IMR-90 (cell line): Measurements from ENCODE around the gene PAPSS2. TPM values are rescaled to one million over a fixed set of nuclear protein-coding genes. Genes with fewer than 3 reads are reported as not detected.

Source experiments
- ATAC-seq: fragments of 200-7000 bp; cut with Tn5 transposase; 2 replicates; pipeline ENCODE4 v1.9.1; 2020; ENCODE audit warnings: low read depth, mild to moderate bottlenecking, moderate library complexity
- BruUV-seq: library from RNA; stranded (reverse); fragments of 400-500 nt; replicated peaks from 2 replicates; lab custom pipeline; 2021; lab: Mats Ljungman, UMichigan
- CTCF ChIA-PET: fragments of 300-600 bp; formaldehyde crosslinking; extraction: SDS; loops from one replicate; lab custom pipeline; 2021; ENCODE audit warnings: antibody characterized with exemption; lab: Yijun Ruan, JAX
- POLR2A ChIA-PET: fragments of 300-600 bp; sonication (Branson Sonifier 250); formaldehyde crosslinking; loops from one replicate; lab custom pipeline; 2022; ENCODE audit warnings: antibody characterized with exemption; ENCODE audit not compliant: unreplicated experiment; lab: Charles Lee
- DNase-seq: peaks from one replicate; pipeline ENCODE4 v3.0.0; 2013
- H2AFZ ChIP-seq: replicated peaks from 2 replicates; pipeline ENCODE3; 2013; ENCODE audit warnings: low read length, mild to moderate bottlenecking; ENCODE audit not compliant: poor library complexity
- H2AK5ac ChIP-seq: 2 replicates; pipeline ENCODE4 v1.6.1; 2013; ENCODE audit warnings: low read depth, low read length, inconsistent platforms
- H2AK9ac ChIP-seq: replicated peaks from 2 replicates; pipeline ENCODE3; 2013; ENCODE audit warnings: mild to moderate bottlenecking, low read depth, low read length, moderate library complexity; ENCODE audit not compliant: poor library complexity
- H2BK120ac ChIP-seq: 2 replicates; pipeline ENCODE4 v1.6.1; 2013; ENCODE audit warnings: low read depth, low read length, inconsistent platforms
- H2BK15ac ChIP-seq: 3 replicates; pipeline ENCODE4 v1.6.1; 2013; ENCODE audit warnings: low read depth, low read length, inconsistent platforms
- H2BK20ac ChIP-seq: 2 replicates; pipeline ENCODE4 v1.6.1; 2013; ENCODE audit warnings: low read depth, mild to moderate bottlenecking, inconsistent platforms, low read length, moderate library complexity
- H2BK5ac ChIP-seq: 2 replicates; pipeline ENCODE4 v1.6.1; 2013; ENCODE audit warnings: mild to moderate bottlenecking, low read depth, low read length, inconsistent platforms; ENCODE audit not compliant: poor library complexity, severe bottlenecking
- H3K14ac ChIP-seq: replicated peaks from 2 replicates; pipeline ENCODE4 v1.6.1; 2013; ENCODE audit warnings: low read depth, low read length, inconsistent platforms
- H3K18ac ChIP-seq: 2 replicates; pipeline ENCODE4 v1.6.1; 2013; ENCODE audit warnings: low read depth, low read length, control low read depth
- H3K23ac ChIP-seq: 2 replicates; pipeline ENCODE4 v1.6.1; 2013; ENCODE audit warnings: low read depth, low read length, inconsistent platforms
- H3K27ac ChIP-seq: 2 replicates; pipeline ENCODE4 v1.5.1; 2013; ENCODE audit warnings: mild to moderate bottlenecking, control low read depth, low read length; ENCODE audit not compliant: insufficient read depth
- H3K27me3 ChIP-seq: 2 replicates; pipeline ENCODE4 v1.6.1; 2013; ENCODE audit warnings: low read length; ENCODE audit not compliant: control insufficient read depth, insufficient read depth
- H3K36me3 ChIP-seq: 2 replicates; pipeline ENCODE4 v1.6.1; 2013; ENCODE audit warnings: low read length, mixed read lengths; ENCODE audit not compliant: control insufficient read depth, insufficient read depth
- H3K4ac ChIP-seq: 2 replicates; pipeline ENCODE4 v1.6.1; 2013; ENCODE audit warnings: low read depth, low read length, inconsistent platforms
- H3K4me1 ChIP-seq: 2 replicates; pipeline ENCODE4 v1.6.1; 2013; ENCODE audit warnings: low read length, mixed read lengths; ENCODE audit not compliant: control insufficient read depth, insufficient read depth
- H3K4me2 ChIP-seq: 2 replicates; pipeline ENCODE4 v1.6.1; 2013; ENCODE audit warnings: low read depth, mild to moderate bottlenecking, control low read depth, low read length, moderate library complexity
- H3K4me3 ChIP-seq: 2 replicates; pipeline ENCODE4 v1.5.1; 2013; ENCODE audit warnings: low read depth, mild to moderate bottlenecking, control low read depth, low read length, moderate library complexity; ENCODE audit not compliant: insufficient read depth
- H3K56ac ChIP-seq: 2 replicates; pipeline ENCODE4 v1.6.1; 2013; ENCODE audit warnings: low read length, inconsistent platforms; ENCODE audit not compliant: insufficient read depth; ENCODE audit errors: extremely low read depth
- H3K79me1 ChIP-seq, 2 experiments: 2 replicates each; pipeline ENCODE4 v1.6.1; 2013; ENCODE audit warnings: low read length in 2 of 2, inconsistent platforms in 1 of 2, low read depth in 1 of 2
- H3K9ac ChIP-seq: 2 replicates; pipeline ENCODE4 v1.6.1; 2013; ENCODE audit warnings: low read depth, low read length, control low read depth
- H3K9me1 ChIP-seq: 2 replicates; pipeline ENCODE4 v1.6.1; 2013; ENCODE audit warnings: low read length, inconsistent platforms; ENCODE audit not compliant: insufficient read depth
- H3K9me3 ChIP-seq: 2 replicates; pipeline ENCODE4 v1.6.1; 2013; ENCODE audit warnings: low read length; ENCODE audit not compliant: control insufficient read depth, insufficient read depth
- H4K20me1 ChIP-seq: 2 replicates; pipeline ENCODE4 v1.6.1; 2013; ENCODE audit warnings: low read length, inconsistent platforms; ENCODE audit not compliant: insufficient read depth
- H4K5ac ChIP-seq: 2 replicates; pipeline ENCODE4 v1.6.1; 2013; ENCODE audit warnings: mild to moderate bottlenecking, low read depth, low read length, control low read depth
- H4K8ac ChIP-seq, 2 experiments: 2 replicates each; pipeline ENCODE4 v1.6.1; 2013; ENCODE audit warnings: low read depth in 2 of 2, low read length in 2 of 2, control low read depth in 1 of 2, inconsistent platforms in 1 of 2
- H4K91ac ChIP-seq: 2 replicates; pipeline ENCODE4 v1.6.1; 2013; ENCODE audit warnings: low read depth, low read length, inconsistent platforms; ENCODE audit not compliant: insufficient read depth
- BHLHE40 ChIP-seq: fragments of 150-350 bp; IDR thresholded peaks from 2 replicates; pipeline ENCODE4 v1.6.1; 2016; ENCODE audit warnings: mild to moderate bottlenecking, low read depth, low read length
- CEBPB ChIP-seq: IDR thresholded peaks from 2 replicates; pipeline ENCODE4 v1.6.1; 2012; ENCODE audit warnings: low read depth, low read length, improper control_type of control experiment
- CHD1 ChIP-seq: IDR thresholded peaks from 2 replicates; pipeline ENCODE4 v1.6.1; 2012; ENCODE audit warnings: low read depth, low read length, improper control_type of control experiment
- CTCF ChIP-seq: conservative IDR thresholded peaks from 2 replicates; pipeline ENCODE4 v1.5.1; 2012; ENCODE audit warnings: mild to moderate bottlenecking, low read depth, low read length, improper control_type of control experiment
- ELK1 ChIP-seq: fragments of 150-350 bp; IDR thresholded peaks from 2 replicates; pipeline ENCODE4 v1.6.1; 2016; ENCODE audit warnings: low read depth, mild to moderate bottlenecking, low read length, moderate library complexity, borderline replicate concordance
- FOS ChIP-seq: fragments of 150-350 bp; IDR thresholded peaks from 2 replicates; pipeline ENCODE4 v1.6.1; 2016; ENCODE audit warnings: low read depth, low read length
- MAZ ChIP-seq: IDR thresholded peaks from 2 replicates; pipeline ENCODE4 v1.6.1; 2012; ENCODE audit warnings: low read depth, mild to moderate bottlenecking, low read length, improper control_type of control experiment, moderate library complexity, borderline replicate concordance
- MXI1 ChIP-seq: IDR thresholded peaks from 2 replicates; pipeline ENCODE4 v1.6.1; 2012; ENCODE audit warnings: low read depth, mild to moderate bottlenecking, low read length, moderate library complexity, borderline replicate concordance
- NFE2L2 ChIP-seq: fragments of 150-350 bp; IDR thresholded peaks from 2 replicates; pipeline ENCODE4 v1.6.1; 2016; ENCODE audit warnings: low read depth, mild to moderate bottlenecking, low read length
- POLR2A ChIP-seq: IDR thresholded peaks from 2 replicates; pipeline ENCODE4 v1.6.1; 2012; ENCODE audit warnings: mild to moderate bottlenecking, low read depth, low read length
- RAD21 ChIP-seq: IDR thresholded peaks from 2 replicates; pipeline ENCODE4 v1.6.1; 2012; ENCODE audit warnings: low read length, improper control_type of control experiment
- SMC3 ChIP-seq: fragments of 150-350 bp; IDR thresholded peaks from 2 replicates; pipeline ENCODE4 v1.6.1; 2016; ENCODE audit warnings: low read depth, mild to moderate bottlenecking, antibody characterized with exemption, low read length, moderate library complexity
- USF2 ChIP-seq: fragments of 150-350 bp; IDR thresholded peaks from 2 replicates; pipeline ENCODE4 v1.6.1; 2017; ENCODE audit warnings: mild to moderate bottlenecking, antibody characterized with exemption, low read length, low read depth
- WGBS, 2 experiments: methylation state at CpG; one replicate each; pipeline versions ENCODE4 v1.1.5 to v1.1.7; 2013; ENCODE audit warnings: missing lambda C conversion rate in 2 of 2; ENCODE audit not compliant: insufficient read length in 1 of 2; ENCODE audit errors: extremely low coverage in 2 of 2; 5-methylcytosine and 5-hydroxymethylcytosine counted together
- dilution Hi-C: fragments of 300-500 bp; cut with HindIII; formaldehyde crosslinking; loops from one replicate; pipeline ENCODE4 v1.14.3; 2018; ENCODE audit warnings: low sequenced_read_pairs; ENCODE audit not compliant: unreplicated experiment
- in situ Hi-C: fragments of 300-500 bp; cut with MboI; formaldehyde crosslinking; loops from 3 replicates; pipeline ENCODE4 v1.14.3; 2019; ENCODE audit warnings: low sequenced_read_pairs, inconsistent platforms, mixed read lengths
- intact Hi-C: fragments of 100-400 bp; cut with micrococcal nuclease; formaldehyde crosslinking; loops from 2 replicates; pipeline ENCODE4 v1.10.0; 2022
- polyA plus RNA-seq, 3 experiments: library from polyadenylated mRNA; depleted of rRNA; stranded (reverse); fragments of >200 nt; gene quantifications; 2 replicates each; pipeline ENCODE4 v1.2.3, GENCODE V29; 2012; ENCODE audit warnings: low replicate concordance in 1 of 3
- total RNA-seq: library from RNA; depleted of rRNA; stranded (reverse); fragments of >200 nt; gene quantifications from 2 replicates; pipeline ENCODE4 v1.2.3, GENCODE V29; 2012

Gene PAPSS2
- total and polyA plus RNA-seq, 2 of the 4 experiments (the other 2 are of a cell fraction): 55.0 to 63.3 TPM

- Histone ChIP-seq H2AK9ac (no peak overlapping the region), H3K23ac (no peak overlapping the region), H3K36me3 (peaks cover 17% of the 10 kb centered on the region), H4K91ac (no peak overlapping the region), H3K14ac (no peak overlapping the region), H3K4me2 (no peak overlapping the region), H3K4me1 (peaks cover 6% of the 10 kb centered on the region), H3K27ac (no peak overlapping the region), H3K56ac (no peak overlapping the region), H3K9me3 (no peaks in the 10 kb centered on the region), H3K27me3 (no peaks in the 10 kb centered on the region), H3K9me1 (peaks cover 11% of the 10 kb centered on the region), H3K4ac (no peak overlapping the region), H3K4me3 (no peak overlapping the region), H2AFZ (no peak overlapping the region), H2BK5ac (no peak overlapping the region), H4K5ac (no peak overlapping the region), H3K79me1 (peaks cover 8 to 29% of the 10 kb centered on the region in 2 experiments; a peak in 3 of 4 replicates), H2BK120ac (no peak overlapping the region), H2BK20ac (no peak overlapping the region), H4K20me1 (no peaks in the 10 kb centered on the region), H2AK5ac (no peak overlapping the region), H3K9ac (no peak overlapping the region), H3K18ac (no peak overlapping the region), H4K8ac (no peak overlapping the region), H2BK15ac (no peak overlapping the region)
- dilution Hi-C loops: no loop called here
- TF ChIP-seq BHLHE40: no peak
- TF ChIP-seq POLR2A: no peak
- TF ChIP-seq MAZ: no peak
- TF ChIP-seq FOS: no peak
- TF ChIP-seq CEBPB: no peak
- no peak for TF ChIP-seq USF2
- TF ChIP-seq SMC3: no peak
- TF ChIP-seq CHD1: no peak
- TF ChIP-seq MXI1: no peak
- no peak for TF ChIP-seq CTCF
- TF ChIP-seq RAD21: no peak
- TF ChIP-seq NFE2L2: no peak
- no peak for TF ChIP-seq ELK1
- CTCF ChIA-PET: no interaction called here
- no TSS peak for BruUV-seq
- no peak for DNase-seq
- in situ Hi-C loops: no loop called here
- POLR2A ChIA-PET: no interaction called here
- no peak for ATAC-seq
- WGBS, 2 experiments: no CpG with 5 or more reads among the region's 5 CpGs
- intact Hi-C loops: no loop called here
Observed at GRCh38 chr10:87763086-87763861, 103.6 kb downstream of the PAPSS2 start.
